ENCODE data around the gene EYA2. TPM values are rescaled to one million over a fixed set of nuclear protein-coding genes. Genes with fewer than 3 reads are reported as not detected.

EYA2 gene
- total RNA-seq, 1 donor from 2014 or later = not detected

- no peaks in the 10 kb centered on the region for H3K27me3 ChIP-seq (ENCODE audit: control insufficient read depth, insufficient read depth, low read length)
- no peak overlapping the region for H3K4me3 ChIP-seq (ENCODE audit: low read depth, low read length)
- TF ChIP-seq, protein P1, sequence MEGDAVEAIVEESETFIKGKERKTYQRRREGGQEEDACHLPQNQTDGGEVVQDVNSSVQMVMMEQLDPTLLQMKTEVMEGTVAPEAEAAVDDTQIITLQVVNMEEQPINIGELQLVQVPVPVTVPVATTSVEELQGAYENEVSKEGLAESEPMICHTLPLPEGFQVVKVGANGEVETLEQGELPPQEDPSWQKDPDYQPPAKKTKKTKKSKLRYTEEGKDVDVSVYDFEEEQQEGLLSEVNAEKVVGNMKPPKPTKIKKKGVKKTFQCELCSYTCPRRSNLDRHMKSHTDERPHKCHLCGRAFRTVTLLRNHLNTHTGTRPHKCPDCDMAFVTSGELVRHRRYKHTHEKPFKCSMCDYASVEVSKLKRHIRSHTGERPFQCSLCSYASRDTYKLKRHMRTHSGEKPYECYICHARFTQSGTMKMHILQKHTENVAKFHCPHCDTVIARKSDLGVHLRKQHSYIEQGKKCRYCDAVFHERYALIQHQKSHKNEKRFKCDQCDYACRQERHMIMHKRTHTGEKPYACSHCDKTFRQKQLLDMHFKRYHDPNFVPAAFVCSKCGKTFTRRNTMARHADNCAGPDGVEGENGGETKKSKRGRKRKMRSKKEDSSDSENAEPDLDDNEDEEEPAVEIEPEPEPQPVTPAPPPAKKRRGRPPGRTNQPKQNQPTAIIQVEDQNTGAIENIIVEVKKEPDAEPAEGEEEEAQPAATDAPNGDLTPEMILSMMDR (IDR thresholded peaks at IDR 0.05; ENCODE audit: insufficient read depth, low read length, poor library complexity, severe bottlenecking) = no peak
- H3K36me3 ChIP-seq (ENCODE audit: control insufficient read depth, insufficient read depth, low read length) = peaks cover 1% of the 10 kb centered on the region
- no peak for DNase-seq (ENCODE audit: low read depth)
Measured at GRCh38 chr20:47217482-47218446, 323.1 kb downstream of the EYA2 start.

DNA sequence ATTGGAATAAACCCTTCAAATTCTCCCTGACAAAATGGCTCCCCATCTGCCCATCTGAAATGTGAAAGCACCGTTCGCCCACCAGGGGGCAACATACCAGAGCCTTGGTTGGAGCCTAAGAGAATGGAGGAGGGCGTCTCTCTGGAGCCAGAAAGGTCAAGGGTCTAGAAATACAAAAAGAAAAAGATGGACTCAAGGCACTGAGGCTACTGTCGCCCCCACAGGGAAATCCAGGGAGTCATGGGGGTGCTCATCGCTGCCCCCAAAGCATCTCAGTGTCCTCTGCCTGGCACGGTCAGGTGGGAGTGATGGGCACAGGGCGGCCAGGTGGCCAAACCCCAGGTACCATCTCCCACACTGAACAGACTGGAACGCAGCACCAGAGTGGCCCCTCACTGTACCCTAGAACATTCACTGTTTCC is 325.5 kb downstream of the EYA2 start:
- DNase-seq (ENCODE audit: low read depth) = no peak
- Histone ChIP-seq H3K27me3 (ENCODE audit: control insufficient read depth, insufficient read depth, low read length) (no peaks in the 10 kb centered on the region), H3K4me3 (ENCODE audit: low read depth, low read length) (no peak overlapping the region), H3K36me3 (ENCODE audit: control insufficient read depth, insufficient read depth, low read length) (peaks cover 1% of the 10 kb centered on the region)
- TF ChIP-seq, protein P1 (IDR thresholded peaks at IDR 0.05; ENCODE audit: insufficient read depth, low read length, poor library complexity, severe bottlenecking) = peak; percentile 68

- no peak overlapping the region for H3K4me3 ChIP-seq (ENCODE audit: low read depth, low read length)
- no peak for DNase-seq (ENCODE audit: low read depth)
- H3K36me3 ChIP-seq (ENCODE audit: control insufficient read depth, insufficient read depth, low read length) = peaks cover 1% of the 10 kb centered on the region
- TF ChIP-seq, protein P1 (IDR thresholded peaks at IDR 0.05; ENCODE audit: insufficient read depth, low read length, poor library complexity, severe bottlenecking) = no peak
- H3K27me3 ChIP-seq (ENCODE audit: control insufficient read depth, insufficient read depth, low read length) = no peaks in the 10 kb centered on the region
Measured at GRCh38 chr20:47221036-47221625, 326.5 kb downstream of the EYA2 start.

GRCh38 chr20:47222468-47223119 is 328.0 kb downstream of the EYA2 start:
- no peaks in the 10 kb centered on the region for H3K27me3 ChIP-seq (ENCODE audit: control insufficient read depth, insufficient read depth, low read length)
- peaks cover 5% of the 10 kb centered on the region for H3K36me3 ChIP-seq (ENCODE audit: control insufficient read depth, insufficient read depth, low read length)
- DNase-seq (ENCODE audit: low read depth) = no peak
- TF ChIP-seq, protein P1 (IDR thresholded peaks at IDR 0.05; ENCODE audit: insufficient read depth, low read length, poor library complexity, severe bottlenecking) = no peak
- no peak overlapping the region for H3K4me3 ChIP-seq (ENCODE audit: low read depth, low read length)

GRCh38 chr20:47223896-47224295 is 329.3 kb downstream of the EYA2 start:
- no peak for DNase-seq (ENCODE audit: low read depth)
- Histone ChIP-seq H3K36me3 (ENCODE audit: control insufficient read depth, insufficient read depth, low read length) (peaks cover 5% of the 10 kb centered on the region), H3K4me3 (ENCODE audit: low read depth, low read length) (no peak overlapping the region), H3K27me3 (ENCODE audit: control insufficient read depth, insufficient read depth, low read length) (no peaks in the 10 kb centered on the region)
- TF ChIP-seq, protein P1 (IDR thresholded peaks at IDR 0.05; ENCODE audit: insufficient read depth, low read length, poor library complexity, severe bottlenecking) = no peak

Measured in kidney epithelial cell (primary cell).